ENCODE results near the gene ASCC1.

Gene ASCC1

DNA sequence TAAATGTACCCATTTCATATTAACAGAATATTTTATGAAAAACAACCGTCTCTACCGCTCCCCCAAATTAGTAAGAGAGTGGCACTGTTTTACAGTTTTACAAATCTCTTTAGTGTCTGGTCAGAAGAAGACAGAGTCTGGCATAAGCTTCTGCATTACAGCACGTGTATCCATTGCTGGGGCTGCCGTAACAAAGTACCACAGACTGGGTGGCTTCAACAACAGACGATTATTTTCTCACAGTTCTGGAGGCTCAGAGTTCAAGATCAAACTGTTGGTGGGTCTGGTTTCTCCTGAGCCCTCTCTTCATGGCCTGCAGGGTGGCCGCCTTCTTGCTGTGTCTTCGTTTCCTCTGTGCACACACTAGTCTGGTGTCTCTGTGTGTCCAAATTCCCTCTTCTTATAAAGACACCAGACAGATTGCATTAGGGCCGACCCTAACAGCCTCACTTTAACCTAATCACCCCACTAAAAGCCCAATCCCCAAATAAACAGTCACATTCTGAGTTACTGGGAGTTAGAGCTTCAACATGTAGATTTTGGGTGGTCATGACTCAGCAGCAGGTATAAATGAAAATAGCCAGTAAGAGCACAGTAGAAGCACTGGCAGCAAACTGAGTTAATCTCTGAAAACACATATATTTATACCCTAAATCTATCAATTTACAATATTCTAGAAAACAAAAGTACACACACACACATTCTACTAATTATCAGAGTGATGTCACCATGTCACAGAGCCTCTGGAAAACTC is 123.7 kb downstream of the ASCC1 start:
- peaks cover 18% of the 10 kb centered on the region for H3K4me1 ChIP-seq (ENCODE audit: insufficient read depth, low read length)
- no peak overlapping the region for H3K9ac ChIP-seq (ENCODE audit: low read depth, low read length)
- no peaks in the 10 kb centered on the region for H3K9me3 ChIP-seq (ENCODE audit: control insufficient read depth, insufficient read depth, low read length)
- peaks cover 7% of the 10 kb centered on the region; the same call in 1 of the 2 replicates for H3K36me3 ChIP-seq (ENCODE audit: insufficient read depth, low read length)

GRCh38 chr10:72090326-72090725 is 125.8 kb downstream of the ASCC1 start:
- Histone ChIP-seq H3K9ac (ENCODE audit: low read depth, low read length) (no peak overlapping the region), H3K36me3 (ENCODE audit: insufficient read depth, low read length) (no peaks in the 10 kb centered on the region), H3K9me3 (ENCODE audit: control insufficient read depth, insufficient read depth, low read length) (no peaks in the 10 kb centered on the region)

GRCh38 chr10:72089618-72090017 is 126.5 kb downstream of the ASCC1 start:
- H3K4me1 ChIP-seq (ENCODE audit: insufficient read depth, low read length), result peaks cover 16% of the 10 kb centered on the region
- H3K9me3 ChIP-seq (ENCODE audit: control insufficient read depth, insufficient read depth, low read length), result no peaks in the 10 kb centered on the region
- no peaks in the 10 kb centered on the region for H3K36me3 ChIP-seq (ENCODE audit: insufficient read depth, low read length)
- H3K9ac ChIP-seq (ENCODE audit: low read depth, low read length), result no peak overlapping the region

More at GRCh38 chr10:72090326-72090725, 125.8 kb downstream of the ASCC1 start:
- peaks cover 16% of the 10 kb centered on the region for H3K4me1 ChIP-seq (ENCODE audit: insufficient read depth, low read length)

DNA sequence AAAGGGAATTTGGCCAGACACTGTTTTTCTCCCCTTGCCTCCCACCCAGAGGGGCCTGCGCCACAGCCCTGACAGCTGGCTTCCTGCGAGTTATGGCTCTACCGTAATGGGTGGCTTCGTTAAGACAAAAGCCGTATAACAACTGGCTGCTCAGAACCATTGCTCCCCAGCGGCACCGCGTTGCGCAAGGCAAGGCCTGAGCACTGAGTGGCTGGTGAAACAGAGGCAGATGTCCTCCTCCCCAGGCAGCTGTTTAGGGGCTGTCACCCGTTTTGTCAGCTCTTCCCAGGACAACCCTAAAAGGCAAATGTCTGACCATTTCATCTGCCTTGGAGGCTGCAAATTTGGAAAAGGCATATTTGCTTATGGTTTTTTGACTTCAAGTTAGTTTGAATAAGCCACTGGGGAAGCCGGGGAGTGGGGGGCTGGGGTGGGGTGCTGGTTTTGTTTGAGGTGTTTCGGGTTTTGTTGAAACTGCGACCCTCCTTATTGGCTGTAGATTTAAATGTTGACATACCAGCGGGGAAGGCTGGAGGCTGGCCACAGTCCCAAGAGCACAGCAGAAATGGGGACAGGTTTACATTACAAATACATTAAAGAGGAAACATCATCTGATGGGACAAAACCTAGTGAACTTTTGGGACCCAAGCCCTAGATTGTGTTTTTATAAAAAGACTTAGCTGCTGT is 127.0 kb downstream of the ASCC1 start:
- Histone ChIP-seq H3K9ac (ENCODE audit: low read depth, low read length) (peak overlapping the region; percentile 63), H3K36me3 (ENCODE audit: insufficient read depth, low read length) (no peaks in the 10 kb centered on the region), H3K4me1 (ENCODE audit: insufficient read depth, low read length) (peaks cover 16% of the 10 kb centered on the region), H3K9me3 (ENCODE audit: control insufficient read depth, insufficient read depth, low read length) (no peaks in the 10 kb centered on the region)

DNA sequence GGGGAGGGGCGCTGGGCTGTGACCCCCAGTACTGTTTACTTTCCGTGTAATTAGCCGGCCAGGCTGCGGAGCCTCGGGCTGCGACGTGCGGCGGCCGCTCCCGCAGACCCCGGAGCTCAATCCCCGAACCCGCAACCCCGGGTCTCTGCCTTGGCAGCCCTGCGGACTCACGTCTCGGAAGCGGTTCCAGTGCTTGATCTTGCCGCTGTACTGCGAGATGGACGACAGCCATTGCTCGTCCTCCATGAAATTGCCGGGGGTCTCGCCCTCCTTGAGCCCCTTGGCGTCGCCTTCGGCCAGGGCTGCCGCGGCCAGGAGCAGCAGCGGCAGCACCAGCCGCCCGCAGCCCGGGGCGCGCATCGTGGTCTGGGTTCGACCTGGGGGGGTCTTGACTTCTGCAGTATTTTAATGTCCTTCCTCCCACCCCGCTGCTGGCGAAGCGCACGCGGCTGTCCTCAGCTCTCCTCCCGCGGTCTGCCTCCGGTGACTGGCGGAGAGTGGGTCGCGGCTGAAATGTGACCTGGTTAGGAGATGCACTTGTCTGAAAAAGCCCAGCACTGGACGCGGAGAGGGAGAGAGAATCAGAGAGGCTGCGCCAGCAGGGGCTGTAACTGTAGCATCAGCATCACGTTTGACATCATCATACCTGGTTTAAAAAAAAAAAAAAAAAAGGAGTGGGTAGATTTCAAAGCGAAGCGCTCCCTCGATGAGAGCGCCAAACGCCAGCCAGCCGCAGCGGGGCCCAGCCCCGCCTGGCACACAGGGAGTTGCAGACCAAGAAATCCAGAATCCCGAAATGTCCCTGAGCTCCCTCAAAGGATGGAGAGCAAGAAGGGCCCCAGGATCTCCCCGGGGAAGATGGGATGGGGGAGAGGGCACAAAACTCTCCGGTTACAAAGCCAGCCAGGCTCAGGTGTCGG is 127.8 kb downstream of the ASCC1 start, which contains the start of gene SPOCK2:
Gene SPOCK2, minus strand, starts transcription at position 583 of the 920 bp plus-strand sequence. Its CDS starts 223 bp downstream, at position 360.
- H3K9ac ChIP-seq (ENCODE audit: low read depth, low read length), result peak within 1 kb of the TSS; percentile 63
- H3K4me1 ChIP-seq (ENCODE audit: insufficient read depth, low read length), result peaks cover 16% of the 10 kb centered on the region
- H3K9me3 ChIP-seq (ENCODE audit: control insufficient read depth, insufficient read depth, low read length), result no peaks in the 10 kb centered on the region
- no peaks in the 10 kb centered on the region for H3K36me3 ChIP-seq (ENCODE audit: insufficient read depth, low read length)

DNA sequence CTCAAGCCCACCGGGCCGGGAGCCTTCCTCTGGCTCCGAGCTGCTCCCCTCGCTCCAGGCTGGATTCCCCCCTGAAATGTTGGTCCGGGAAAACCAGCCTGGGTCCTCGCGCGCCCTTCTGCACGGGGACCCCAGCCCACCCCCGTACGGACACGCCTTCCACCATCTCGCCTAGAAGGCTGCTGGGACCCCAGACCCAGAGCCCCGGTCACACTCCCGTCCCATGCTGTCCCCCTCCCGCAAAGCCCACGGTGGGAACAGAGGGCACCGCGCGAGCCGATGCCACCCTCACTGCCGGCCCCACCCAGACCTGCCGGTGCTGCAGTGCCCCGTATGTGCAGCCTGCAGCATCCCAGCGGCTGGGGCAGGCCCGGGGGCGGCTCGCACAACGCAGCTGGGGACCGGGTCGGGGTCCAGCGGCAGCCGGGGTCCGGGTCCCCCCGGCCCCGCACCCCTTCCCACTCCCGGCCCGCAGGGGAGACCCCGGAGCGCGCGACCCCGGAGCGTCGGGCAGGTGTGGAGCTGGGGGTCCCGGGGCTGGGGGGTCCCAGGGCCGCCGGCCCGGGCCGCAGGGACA is 128.6 kb downstream of the ASCC1 start:
- peaks cover 12% of the 10 kb centered on the region for H3K4me1 ChIP-seq (ENCODE audit: insufficient read depth, low read length)
- H3K9ac ChIP-seq (ENCODE audit: low read depth, low read length), result peak overlapping the region; percentile 63
- no peaks in the 10 kb centered on the region for H3K9me3 ChIP-seq (ENCODE audit: control insufficient read depth, insufficient read depth, low read length)
- no peaks in the 10 kb centered on the region for H3K36me3 ChIP-seq (ENCODE audit: insufficient read depth, low read length)

GRCh38 chr10:72086466-72087391 is 129.3 kb downstream of the ASCC1 start:
- no peaks in the 10 kb centered on the region for H3K36me3 ChIP-seq (ENCODE audit: insufficient read depth, low read length)
- no peaks in the 10 kb centered on the region for H3K9me3 ChIP-seq (ENCODE audit: control insufficient read depth, insufficient read depth, low read length)
- H3K4me1 ChIP-seq (ENCODE audit: insufficient read depth, low read length), result peaks cover 10% of the 10 kb centered on the region
- peak overlapping the region; percentile 63 for H3K9ac ChIP-seq (ENCODE audit: low read depth, low read length)

GRCh38 chr10:72085864-72086465 is 130.1 kb downstream of the ASCC1 start:
- Histone ChIP-seq H3K9me3 (ENCODE audit: control insufficient read depth, insufficient read depth, low read length) (no peaks in the 10 kb centered on the region), H3K4me1 (ENCODE audit: insufficient read depth, low read length) (peaks cover 10% of the 10 kb centered on the region), H3K36me3 (ENCODE audit: insufficient read depth, low read length) (no peaks in the 10 kb centered on the region), H3K9ac (ENCODE audit: low read depth, low read length) (no peak overlapping the region)

DNA sequence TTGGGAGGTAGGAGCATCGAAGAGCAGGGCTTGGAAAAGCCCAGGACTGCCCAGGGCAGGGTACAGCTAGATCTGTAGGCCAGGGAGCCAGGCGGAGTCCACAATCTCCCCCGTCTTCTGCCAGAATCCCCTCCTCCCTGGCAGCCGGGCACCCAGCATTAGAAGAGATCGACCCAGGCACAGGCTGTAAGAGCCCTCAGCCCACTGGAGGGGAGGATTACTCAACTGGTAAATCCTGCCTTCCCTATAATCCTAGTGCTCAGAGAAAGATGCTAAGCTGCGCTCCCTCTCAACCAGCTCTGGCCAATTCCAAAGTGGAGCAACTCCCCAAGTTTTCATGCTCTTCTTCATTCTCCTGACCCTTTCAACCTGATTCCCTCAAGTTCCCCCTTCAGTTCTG is 130.9 kb downstream of the ASCC1 start:
- H3K9me3 ChIP-seq (ENCODE audit: control insufficient read depth, insufficient read depth, low read length), result no peaks in the 10 kb centered on the region
- H3K4me1 ChIP-seq (ENCODE audit: insufficient read depth, low read length), result peaks cover 10% of the 10 kb centered on the region
- H3K36me3 ChIP-seq (ENCODE audit: insufficient read depth, low read length), result no peaks in the 10 kb centered on the region
- no peak overlapping the region for H3K9ac ChIP-seq (ENCODE audit: low read depth, low read length)

- Histone ChIP-seq H3K9me3 (ENCODE audit: control insufficient read depth, insufficient read depth, low read length) (no peaks in the 10 kb centered on the region), H3K4me1 (ENCODE audit: insufficient read depth, low read length) (peaks cover 3% of the 10 kb centered on the region), H3K36me3 (ENCODE audit: insufficient read depth, low read length) (no peaks in the 10 kb centered on the region), H3K9ac (ENCODE audit: low read depth, low read length) (no peak overlapping the region)
These were observed 132.2 kb downstream of the ASCC1 start for GRCh38 chr10:72083790-72084459.

GRCh38 chr10:72082856-72083789 is 133.0 kb downstream of the ASCC1 start:
- no peaks in the 10 kb centered on the region for H3K36me3 ChIP-seq (ENCODE audit: insufficient read depth, low read length)
- peaks cover 3% of the 10 kb centered on the region for H3K4me1 ChIP-seq (ENCODE audit: insufficient read depth, low read length)
- H3K9ac ChIP-seq (ENCODE audit: low read depth, low read length), result no peak overlapping the region
- no peaks in the 10 kb centered on the region for H3K9me3 ChIP-seq (ENCODE audit: control insufficient read depth, insufficient read depth, low read length)

Measured in ES-I3 (cell line).